Panc1 (cell line): ENCODE results near the gene PRKAB2.

Experiments used
- SIN3A ChIP-seq: IDR thresholded peaks from 2 replicates; pipeline ENCODE4 v1.6.1; 2012; ENCODE audit warnings: low read depth, mild to moderate bottlenecking, low read length, moderate library complexity, borderline replicate concordance; ENCODE audit not compliant: insufficient read depth
- TF ChIP-seq, protein P1 (sequence below): fragments of 450-650 bp; IDR thresholded peaks from 2 replicates; pipeline ENCODE4 v1.5.1; 2017; ENCODE audit warnings: mild to moderate bottlenecking
- TF ChIP-seq, protein P2 (sequence below), 2 experiments: IDR thresholded peaks; 2 replicates each; pipeline ENCODE4 v1.6.1; 2011 to 2012; ENCODE audit warnings: low read depth in 2 of 2, control low read depth in 1 of 2, low read length in 1 of 2, mild to moderate bottlenecking in 1 of 2, moderate library complexity in 1 of 2; ENCODE audit not compliant: insufficient read depth in 1 of 2

- TF ChIP-seq, protein P1, sequence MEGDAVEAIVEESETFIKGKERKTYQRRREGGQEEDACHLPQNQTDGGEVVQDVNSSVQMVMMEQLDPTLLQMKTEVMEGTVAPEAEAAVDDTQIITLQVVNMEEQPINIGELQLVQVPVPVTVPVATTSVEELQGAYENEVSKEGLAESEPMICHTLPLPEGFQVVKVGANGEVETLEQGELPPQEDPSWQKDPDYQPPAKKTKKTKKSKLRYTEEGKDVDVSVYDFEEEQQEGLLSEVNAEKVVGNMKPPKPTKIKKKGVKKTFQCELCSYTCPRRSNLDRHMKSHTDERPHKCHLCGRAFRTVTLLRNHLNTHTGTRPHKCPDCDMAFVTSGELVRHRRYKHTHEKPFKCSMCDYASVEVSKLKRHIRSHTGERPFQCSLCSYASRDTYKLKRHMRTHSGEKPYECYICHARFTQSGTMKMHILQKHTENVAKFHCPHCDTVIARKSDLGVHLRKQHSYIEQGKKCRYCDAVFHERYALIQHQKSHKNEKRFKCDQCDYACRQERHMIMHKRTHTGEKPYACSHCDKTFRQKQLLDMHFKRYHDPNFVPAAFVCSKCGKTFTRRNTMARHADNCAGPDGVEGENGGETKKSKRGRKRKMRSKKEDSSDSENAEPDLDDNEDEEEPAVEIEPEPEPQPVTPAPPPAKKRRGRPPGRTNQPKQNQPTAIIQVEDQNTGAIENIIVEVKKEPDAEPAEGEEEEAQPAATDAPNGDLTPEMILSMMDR = no peak
- TF ChIP-seq, protein P2, sequence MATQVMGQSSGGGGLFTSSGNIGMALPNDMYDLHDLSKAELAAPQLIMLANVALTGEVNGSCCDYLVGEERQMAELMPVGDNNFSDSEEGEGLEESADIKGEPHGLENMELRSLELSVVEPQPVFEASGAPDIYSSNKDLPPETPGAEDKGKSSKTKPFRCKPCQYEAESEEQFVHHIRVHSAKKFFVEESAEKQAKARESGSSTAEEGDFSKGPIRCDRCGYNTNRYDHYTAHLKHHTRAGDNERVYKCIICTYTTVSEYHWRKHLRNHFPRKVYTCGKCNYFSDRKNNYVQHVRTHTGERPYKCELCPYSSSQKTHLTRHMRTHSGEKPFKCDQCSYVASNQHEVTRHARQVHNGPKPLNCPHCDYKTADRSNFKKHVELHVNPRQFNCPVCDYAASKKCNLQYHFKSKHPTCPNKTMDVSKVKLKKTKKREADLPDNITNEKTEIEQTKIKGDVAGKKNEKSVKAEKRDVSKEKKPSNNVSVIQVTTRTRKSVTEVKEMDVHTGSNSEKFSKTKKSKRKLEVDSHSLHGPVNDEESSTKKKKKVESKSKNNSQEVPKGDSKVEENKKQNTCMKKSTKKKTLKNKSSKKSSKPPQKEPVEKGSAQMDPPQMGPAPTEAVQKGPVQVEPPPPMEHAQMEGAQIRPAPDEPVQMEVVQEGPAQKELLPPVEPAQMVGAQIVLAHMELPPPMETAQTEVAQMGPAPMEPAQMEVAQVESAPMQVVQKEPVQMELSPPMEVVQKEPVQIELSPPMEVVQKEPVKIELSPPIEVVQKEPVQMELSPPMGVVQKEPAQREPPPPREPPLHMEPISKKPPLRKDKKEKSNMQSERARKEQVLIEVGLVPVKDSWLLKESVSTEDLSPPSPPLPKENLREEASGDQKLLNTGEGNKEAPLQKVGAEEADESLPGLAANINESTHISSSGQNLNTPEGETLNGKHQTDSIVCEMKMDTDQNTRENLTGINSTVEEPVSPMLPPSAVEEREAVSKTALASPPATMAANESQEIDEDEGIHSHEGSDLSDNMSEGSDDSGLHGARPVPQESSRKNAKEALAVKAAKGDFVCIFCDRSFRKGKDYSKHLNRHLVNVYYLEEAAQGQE (IDR thresholded peaks at IDR 0.05; ENCODE audit: insufficient read depth in 1 of 2, low read depth in 2 of 2, low read length in 1 of 2) = no peak
- TF ChIP-seq SIN3A = no peak
Measured at GRCh38 chr1:147105909-147106308, 66.4 kb downstream of the PRKAB2 start.
